ENCODE results near the gene CFAP74.

CFAP74 gene

GRCh38 chr1:1914101-1914970 lies 89.2 kb downstream of the CFAP74 start:
- DNase-seq, result no peak

GRCh38 chr1:1911350-1912041 lies 92.1 kb downstream of the CFAP74 start:
- DNase-seq, result no peak

GRCh38 chr1:1910651-1911331 lies 92.8 kb downstream of the CFAP74 start:
- DNase-seq, result no peak

GRCh38 chr1:1910033-1910465 lies 93.5 kb downstream of the CFAP74 start:
- no peak for DNase-seq

- DNase-seq, result no peak
Observed at GRCh38 chr1:1908506-1908791, 95.1 kb downstream of the CFAP74 start.

- no peak for DNase-seq
Observed at GRCh38 chr1:1907098-1907736, 96.4 kb downstream of the CFAP74 start.

- peak; percentile 86 for DNase-seq
Observed at GRCh38 chr1:1906185-1907097, 97.1 kb downstream of the CFAP74 start.

GRCh38 chr1:1903224-1903623 lies 100.4 kb downstream of the CFAP74 start:
- DNase-seq, result no peak

- DNase-seq, result no peak
Observed at GRCh38 chr1:1901641-1902294, 101.8 kb downstream of the CFAP74 start.

- DNase-seq, result no peak
Observed at GRCh38 chr1:1900883-1901640, 102.5 kb downstream of the CFAP74 start.

- DNase-seq, result no peak
Observed at GRCh38 chr1:1899967-1900327, 103.6 kb downstream of the CFAP74 start.

GRCh38 chr1:1899266-1899966 lies 104.2 kb downstream of the CFAP74 start:
- DNase-seq, result no peak

- DNase-seq, result no peak
Observed at GRCh38 chr1:1898246-1898933, 105.2 kb downstream of the CFAP74 start.

GRCh38 chr1:1895456-1896336 lies 107.9 kb downstream of the CFAP74 start:
- DNase-seq, result no peak

GRCh38 chr1:1895060-1895418 lies 108.5 kb downstream of the CFAP74 start:
- no peak for DNase-seq

GRCh38 chr1:1894354-1895059 lies 109.1 kb downstream of the CFAP74 start:
- no peak for DNase-seq

GRCh38 chr1:1893997-1894353 lies 109.6 kb downstream of the CFAP74 start:
- DNase-seq, result no peak

All from activated CD8-positive, alpha-beta memory T cell treated with anti-CD3 and anti-CD28 coated beads for 24 hours (primary cell).